B cell (primary cell): ENCODE measurements around the gene CEP164. TPM values are rescaled to one million over a fixed set of nuclear protein-coding genes. Genes with fewer than 3 reads are reported as not detected.

Experiments
- ATAC-seq: fragments of 200-7000 bp; cut with Tn5 transposase; one replicate; pipeline ENCODE4 v1.10.0; 2021; ENCODE audit warnings: low read depth, mild to moderate bottlenecking, moderate number of reproducible peaks, moderate library complexity
- CTCF ChIA-PET: fragments of 350-600 bp; sonication (Branson Sonifier 250); formaldehyde crosslinking; loops from one replicate; lab custom pipeline; 2021; ENCODE audit warnings: antibody characterized with exemption, inconsistent platforms; lab: Charles Lee
- POLR2A ChIA-PET: fragments of 350-600 bp; sonication (Branson Sonifier 250); formaldehyde crosslinking; loops from one replicate; lab custom pipeline; 2021; ENCODE audit warnings: antibody characterized with exemption; lab: Charles Lee
- DNase-seq: peaks from one replicate; pipeline ENCODE4 v3.0.0; 2013
- H2AFZ ChIP-seq: 2 replicates; pipeline ENCODE4 v1.6.1; 2012; ENCODE audit warnings: mild to moderate bottlenecking, low read depth, low read length; ENCODE audit not compliant: insufficient read depth, poor library complexity, severe bottlenecking
- H3K27ac ChIP-seq, 2 donors: 1 replicate in 1 of 2; 2 replicates in 1 of 2; pipeline ENCODE4 v1.5.1; 2012 to 2013; ENCODE audit warnings: low read length in 2 of 2, mild to moderate bottlenecking in 2 of 2, moderate library complexity in 1 of 2
- H3K27me3 ChIP-seq, 4 experiments: fragments of 200-600 bp in 1 of 4; sonication (generic) in 1 of 4; replicated peaks in 1 of 4; 1 replicate in 2 of 4; 2 replicates in 2 of 4; pipeline versions ENCODE4 v1.6.1 to v1.7.0; 2013 to 2016; ENCODE audit warnings: low read length in 3 of 4, mild to moderate bottlenecking in 2 of 4, mixed read lengths in 1 of 4, moderate library complexity in 1 of 4; ENCODE audit not compliant: insufficient read depth in 4 of 4, control insufficient read depth in 3 of 4; ENCODE audit errors: control extremely low read depth in 1 of 4
- H3K36me3 ChIP-seq, 2 experiments: replicated peaks in 1 of 2; 1 replicate in 1 of 2; 2 replicates in 1 of 2; pipeline versions ENCODE4 v1.6.1 to v1.7.1; 2013; ENCODE audit warnings: low read length in 1 of 2; ENCODE audit not compliant: insufficient read depth in 2 of 2, control insufficient read depth in 1 of 2; ENCODE audit errors: control extremely low read depth in 1 of 2, extremely low read depth in 1 of 2
- H3K4me1 ChIP-seq, 2 donors: fragments of 200-600 bp in 1 of 2; sonication (generic) in 1 of 2; 1 replicate in 1 of 2; 2 replicates in 1 of 2; pipeline versions ENCODE4 v1.5.1 to v1.6.1; 2013 to 2017; ENCODE audit warnings: low read length in 2 of 2; ENCODE audit not compliant: control insufficient read depth in 2 of 2, insufficient read depth in 2 of 2
- H3K4me2 ChIP-seq: replicated peaks from 2 replicates; pipeline ENCODE3; 2012; ENCODE audit warnings: mild to moderate bottlenecking, low read depth, low read length; ENCODE audit not compliant: poor library complexity, severe bottlenecking
- H3K4me3 ChIP-seq, 5 experiments: fragments of 200-600 bp in 1 of 5; sonication (generic) in 1 of 5; 1 replicate in 3 of 5; 2 replicates in 2 of 5; pipeline versions ENCODE4 v1.5.1 to v1.7.0; 2011 to 2016; ENCODE audit warnings: low read length in 4 of 5, mild to moderate bottlenecking in 4 of 5, low read depth in 2 of 5, control low read depth in 1 of 5, moderate library complexity in 1 of 5; ENCODE audit not compliant: insufficient read depth in 1 of 5; ENCODE audit errors: control extremely low read depth in 1 of 5, extremely low read depth in 1 of 5
- H3K79me2 ChIP-seq: fragments of 200-600 bp; sonication (generic); one replicate; pipeline ENCODE4 v1.6.0; 2016; ENCODE audit warnings: low read length; ENCODE audit not compliant: control insufficient read depth, insufficient read depth
- H3K9ac ChIP-seq: fragments of 200-600 bp; sonication (generic); 2 replicates; pipeline ENCODE4 v1.6.1; 2017; ENCODE audit warnings: mild to moderate bottlenecking, low read length, moderate library complexity
- H3K9me3 ChIP-seq, 3 donors: one replicate each; pipeline versions ENCODE4 v1.6.1 to v1.7.1; 2013; ENCODE audit warnings: low read length in 2 of 3; ENCODE audit not compliant: control insufficient read depth in 2 of 3, insufficient read depth in 1 of 3; ENCODE audit errors: control extremely low read depth in 1 of 3
- H4K20me1 ChIP-seq: 2 replicates; pipeline ENCODE4 v1.6.0; 2012; ENCODE audit warnings: mild to moderate bottlenecking, low read length; ENCODE audit not compliant: insufficient read depth, control insufficient read depth, poor library complexity, severe bottlenecking
- H3K27ac Mint-ChIP-seq: one replicate; pipeline ENCODE4 v1.8.0; 2021; ENCODE audit warnings: mixed read lengths
- H3K27me3 Mint-ChIP-seq: one replicate; pipeline ENCODE4 v1.8.0; 2021; ENCODE audit warnings: mixed read lengths
- H3K4me1 Mint-ChIP-seq: one replicate; pipeline ENCODE4 v1.8.0; 2021; ENCODE audit warnings: mixed read lengths
- H3K4me3 Mint-ChIP-seq: one replicate; pipeline ENCODE4 v1.8.0; 2021; ENCODE audit warnings: mixed read lengths
- H3K9me3 Mint-ChIP-seq: one replicate; pipeline ENCODE4 v1.8.0; 2022; ENCODE audit warnings: mixed read lengths; ENCODE audit not compliant: insufficient read depth
- CTCF ChIP-seq: fragments of 200-600 bp; IDR thresholded peaks from one replicate; pipeline ENCODE4 v1.8.0; 2022; ENCODE audit warnings: antibody characterized with exemption, mild to moderate bottlenecking
- EZH2 ChIP-seq: IDR thresholded peaks from 2 replicates; pipeline ENCODE4 v1.6.1; 2012; ENCODE audit warnings: borderline replicate concordance, low read depth, mild to moderate bottlenecking, moderate library complexity, low read length; ENCODE audit not compliant: insufficient read depth, poor library complexity, severe bottlenecking
- WGBS: methylation state at CpG from one replicate; pipeline ENCODE4 v1.1.5; 2013; ENCODE audit warnings: missing lambda C conversion rate; ENCODE audit not compliant: insufficient coverage; 5-methylcytosine and 5-hydroxymethylcytosine counted together
- intact Hi-C: fragments of 100-400 bp; cut with micrococcal nuclease; formaldehyde crosslinking; loops from one replicate; pipeline ENCODE4 v1.10.0; 2022
- polyA plus RNA-seq: library from polyadenylated mRNA; depleted of rRNA; stranded (reverse); fragments of >200 nt; gene quantifications from 2 replicates; pipeline ENCODE4 v1.2.3, GENCODE V29; 2012
- total RNA-seq, 2 donors: library from RNA; stranded (reverse); fragments of 120-200 nt in 1 of 2; gene quantifications; 1 replicate in 1 of 2; 2 replicates in 1 of 2; pipeline versions ENCODE4 v1.2.3 to v1.2.4, GENCODE V29; 2013 to 2022

The CEP164 gene
- total and polyA plus RNA-seq, 2 donors (not counting 1 experiment from before 2014, with no cell fraction given), result 31.5 to 54.8 TPM

- DNase-seq (no peak), ATAC-seq (no peak)
- Mint-ChIP-seq H3K27me3 (no peaks in the 10 kb centered on the region), H3K4me3 (no peak overlapping the region), H3K9me3 (no peaks in the 10 kb centered on the region), H3K4me1 (no peaks in the 10 kb centered on the region), H3K27ac (no peak overlapping the region)
- Histone ChIP-seq H3K79me2 (no peaks in the 10 kb centered on the region), H3K4me1 (no peaks in the 10 kb centered on the region), H4K20me1 (no peaks in the 10 kb centered on the region), H3K27me3 (no peaks in the 10 kb centered on the region), H2AFZ (no peak overlapping the region), H3K4me2 (no peak overlapping the region), H3K9ac (no peak overlapping the region), H3K9me3 (no peaks in the 10 kb centered on the region), H3K36me3 (peaks cover 0 to 51% of the 10 kb centered on the region in 2 experiments), H3K27ac (no peak overlapping the region), H3K4me3 (no peak overlapping the region)
- TF ChIP-seq EZH2, result no peak
- TF ChIP-seq CTCF, result no peak
- intact Hi-C loops, result no loop called here
- ChIA-PET POLR2A (no interaction called here), CTCF (no interaction called here)
- 98% methylated on average over 9 of the region's 9 CpGs for WGBS
These were observed 58.3 kb downstream of the CEP164 start for GRCh38 chr11:117385906-117386305.

- Histone ChIP-seq H4K20me1 (no peaks in the 10 kb centered on the region), H3K4me2 (no peak overlapping the region), H3K4me1 (no peaks in the 10 kb centered on the region), H3K27me3 (no peaks in the 10 kb centered on the region), H3K27ac (no peak overlapping the region), H2AFZ (no peak overlapping the region), H3K36me3 (peaks cover 0 to 57% of the 10 kb centered on the region in 2 experiments), H3K9ac (no peak overlapping the region), H3K9me3 (no peaks in the 10 kb centered on the region), H3K79me2 (no peaks in the 10 kb centered on the region), H3K4me3 (no peak overlapping the region)
- ATAC-seq, result no peak
- TF ChIP-seq EZH2 (no peak), CTCF (no peak)
- Mint-ChIP-seq H3K27ac (no peak overlapping the region), H3K9me3 (no peaks in the 10 kb centered on the region), H3K4me1 (no peaks in the 10 kb centered on the region), H3K27me3 (no peaks in the 10 kb centered on the region), H3K4me3 (no peak overlapping the region)
- POLR2A ChIA-PET, result no interaction called here
- CTCF ChIA-PET, result no interaction called here
- no peak for DNase-seq
- 94% methylated on average over 2 of the region's 3 CpGs for WGBS
- intact Hi-C loops, result no loop called here
These were observed 60.5 kb downstream of the CEP164 start for GRCh38 chr11:117387992-117388755.
